NB4 (cell line): Measurements from ENCODE around the gene ASTN1.

Experiments
- DNase-seq: peaks from one replicate; pipeline ENCODE4 v3.0.0; 2010; ENCODE audit warnings: low read depth
- H3K4me3 ChIP-seq: one replicate; pipeline ENCODE4 v1.5.1; 2011; ENCODE audit warnings: mild to moderate bottlenecking, low read depth, low read length, moderate library complexity
- MYC ChIP-seq: IDR thresholded peaks from 2 replicates; pipeline ENCODE4 v1.6.1; 2011; ENCODE audit warnings: low read depth, low read length
- POLR2A ChIP-seq: IDR thresholded peaks from 2 replicates; pipeline ENCODE4 v1.6.1; 2011; ENCODE audit warnings: mild to moderate bottlenecking; ENCODE audit not compliant: insufficient read length; ENCODE audit errors: extremely low read depth
- TF ChIP-seq, protein P1 (sequence below): IDR thresholded peaks from one replicate; pipeline ENCODE4 v1.5.1; 2012; ENCODE audit warnings: low read depth, low read length
- TF ChIP-seq, protein P2 (sequence below): IDR thresholded peaks from 2 replicates; pipeline ENCODE4 v1.6.1; 2011; ENCODE audit warnings: low read depth, low read length

ASTN1 gene

DNA sequence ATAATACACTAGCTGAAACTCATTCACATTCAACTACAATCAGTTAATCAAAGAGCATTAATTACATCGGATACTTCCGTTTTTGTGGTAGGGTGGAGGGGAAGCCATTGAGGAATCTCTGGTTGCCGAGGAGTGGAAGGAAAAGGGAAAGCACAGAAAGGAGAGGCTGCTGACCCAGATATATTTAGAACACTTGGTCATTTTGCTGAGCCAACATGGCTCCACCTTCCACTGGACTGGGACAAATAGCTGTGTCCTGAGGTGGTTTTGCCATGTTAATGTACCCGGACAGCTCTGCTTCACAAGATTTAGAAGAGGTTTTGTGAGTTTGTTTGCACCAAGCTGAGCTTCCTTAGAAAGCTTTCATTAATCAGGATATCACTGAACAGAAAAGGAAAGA is 26.2 kb downstream of the ASTN1 start:
- no peak for DNase-seq
- TF ChIP-seq POLR2A: no peak
- no peak overlapping the region for H3K4me3 ChIP-seq

DNA sequence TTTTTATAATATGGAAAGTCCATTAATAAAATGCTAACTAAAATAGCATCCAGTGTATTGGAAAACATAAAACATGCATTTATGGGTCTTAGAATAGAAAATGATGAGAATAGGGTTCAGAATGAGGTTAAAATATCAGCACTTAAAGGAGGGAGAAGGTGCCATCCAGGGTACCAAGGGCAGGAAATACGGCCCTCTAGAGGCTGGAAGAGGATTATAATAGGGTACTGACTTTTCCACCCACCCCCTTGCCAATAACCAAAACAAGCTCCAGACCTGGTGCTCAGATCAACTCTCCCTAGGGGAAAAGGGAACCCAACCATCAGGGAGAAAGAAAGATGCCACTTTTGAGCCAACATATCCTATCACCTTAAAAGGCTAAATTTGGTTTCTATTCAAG is 26.7 kb downstream of the ASTN1 start:
- DNase-seq: no peak
- TF ChIP-seq, protein P1, sequence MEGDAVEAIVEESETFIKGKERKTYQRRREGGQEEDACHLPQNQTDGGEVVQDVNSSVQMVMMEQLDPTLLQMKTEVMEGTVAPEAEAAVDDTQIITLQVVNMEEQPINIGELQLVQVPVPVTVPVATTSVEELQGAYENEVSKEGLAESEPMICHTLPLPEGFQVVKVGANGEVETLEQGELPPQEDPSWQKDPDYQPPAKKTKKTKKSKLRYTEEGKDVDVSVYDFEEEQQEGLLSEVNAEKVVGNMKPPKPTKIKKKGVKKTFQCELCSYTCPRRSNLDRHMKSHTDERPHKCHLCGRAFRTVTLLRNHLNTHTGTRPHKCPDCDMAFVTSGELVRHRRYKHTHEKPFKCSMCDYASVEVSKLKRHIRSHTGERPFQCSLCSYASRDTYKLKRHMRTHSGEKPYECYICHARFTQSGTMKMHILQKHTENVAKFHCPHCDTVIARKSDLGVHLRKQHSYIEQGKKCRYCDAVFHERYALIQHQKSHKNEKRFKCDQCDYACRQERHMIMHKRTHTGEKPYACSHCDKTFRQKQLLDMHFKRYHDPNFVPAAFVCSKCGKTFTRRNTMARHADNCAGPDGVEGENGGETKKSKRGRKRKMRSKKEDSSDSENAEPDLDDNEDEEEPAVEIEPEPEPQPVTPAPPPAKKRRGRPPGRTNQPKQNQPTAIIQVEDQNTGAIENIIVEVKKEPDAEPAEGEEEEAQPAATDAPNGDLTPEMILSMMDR: no peak
- TF ChIP-seq MYC: no peak
- TF ChIP-seq, protein P2, sequence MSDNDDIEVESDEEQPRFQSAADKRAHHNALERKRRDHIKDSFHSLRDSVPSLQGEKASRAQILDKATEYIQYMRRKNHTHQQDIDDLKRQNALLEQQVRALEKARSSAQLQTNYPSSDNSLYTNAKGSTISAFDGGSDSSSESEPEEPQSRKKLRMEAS: no peak
- no peak for TF ChIP-seq POLR2A
- no peak overlapping the region for H3K4me3 ChIP-seq

DNA sequence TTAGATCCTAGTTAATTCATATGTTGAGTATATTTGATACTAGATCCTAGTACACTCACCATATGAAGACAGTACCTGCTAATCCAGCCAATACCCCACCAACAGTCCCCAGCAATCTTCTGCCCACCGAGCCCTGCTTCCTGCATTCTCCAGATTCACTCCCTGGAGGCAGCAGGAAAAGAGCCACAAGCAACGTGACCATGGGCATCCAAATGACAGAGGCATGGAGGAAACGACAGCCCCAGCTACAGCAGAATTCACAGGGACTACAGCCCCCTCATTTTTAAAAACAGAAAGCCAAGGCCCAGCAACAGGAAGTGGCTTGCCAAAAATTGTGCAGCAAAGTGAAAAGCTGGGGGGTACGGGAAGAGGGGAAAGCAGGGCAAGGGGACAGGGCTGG is 29.3 kb downstream of the ASTN1 start:
- TF ChIP-seq, protein P1: no peak
- TF ChIP-seq, protein P2: no peak
- TF ChIP-seq POLR2A (no peak), MYC (no peak)
- no peak overlapping the region for H3K4me3 ChIP-seq
- DNase-seq: no peak

DNA sequence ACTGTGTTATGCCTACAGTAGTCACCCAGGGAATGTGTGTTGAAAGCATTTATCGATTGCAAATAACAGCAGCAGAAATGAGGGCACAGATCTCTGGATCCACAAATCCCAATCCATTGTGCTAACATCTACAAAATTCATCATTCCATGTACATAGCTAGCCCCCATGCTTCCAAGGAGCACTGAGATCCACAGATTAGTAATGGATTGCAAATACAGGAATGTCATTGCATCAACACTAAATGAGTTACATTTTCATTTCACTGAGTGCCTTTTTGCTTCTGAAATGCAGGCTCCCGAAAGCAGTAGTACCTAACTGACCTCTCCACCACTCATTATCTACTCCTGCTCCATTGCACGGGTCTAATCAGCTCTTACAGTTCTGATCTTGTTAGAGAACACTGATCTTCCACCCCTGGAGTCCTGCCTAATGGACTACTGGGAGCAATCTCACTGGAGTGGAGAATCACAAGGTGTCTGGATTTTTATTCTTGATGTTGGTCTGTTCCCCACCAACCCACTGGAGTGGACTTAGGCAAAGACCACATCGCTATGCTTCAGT is 30.5 kb downstream of the ASTN1 start:
- no peak for DNase-seq
- no peak for TF ChIP-seq POLR2A
- TF ChIP-seq, protein P2: no peak
- no peak for TF ChIP-seq MYC
- TF ChIP-seq, protein P1: no peak
- H3K4me3 ChIP-seq: no peak overlapping the region

DNA sequence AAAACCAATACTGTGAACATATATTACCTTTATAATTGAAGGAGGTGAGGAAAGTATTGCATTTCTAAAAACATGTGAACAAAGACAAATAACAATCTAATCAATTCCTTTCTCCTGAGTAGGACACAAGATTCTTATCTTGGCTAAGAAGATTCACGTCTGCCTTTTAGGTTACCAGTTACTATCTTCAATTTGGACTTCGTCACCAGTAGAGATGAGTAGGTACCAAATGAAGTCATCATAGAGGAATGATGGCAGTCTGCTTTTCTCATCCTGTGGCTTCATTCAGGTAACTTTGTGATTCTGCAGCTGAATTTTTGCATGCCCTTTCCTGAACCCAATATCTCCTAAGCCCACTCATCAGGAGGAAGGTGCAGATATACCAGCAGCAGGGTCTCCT is 32.4 kb downstream of the ASTN1 start:
- no peak overlapping the region for H3K4me3 ChIP-seq
- DNase-seq: no peak
- TF ChIP-seq POLR2A (no peak), MYC (no peak)
- TF ChIP-seq, protein P1: no peak
- TF ChIP-seq, protein P2: no peak

DNA sequence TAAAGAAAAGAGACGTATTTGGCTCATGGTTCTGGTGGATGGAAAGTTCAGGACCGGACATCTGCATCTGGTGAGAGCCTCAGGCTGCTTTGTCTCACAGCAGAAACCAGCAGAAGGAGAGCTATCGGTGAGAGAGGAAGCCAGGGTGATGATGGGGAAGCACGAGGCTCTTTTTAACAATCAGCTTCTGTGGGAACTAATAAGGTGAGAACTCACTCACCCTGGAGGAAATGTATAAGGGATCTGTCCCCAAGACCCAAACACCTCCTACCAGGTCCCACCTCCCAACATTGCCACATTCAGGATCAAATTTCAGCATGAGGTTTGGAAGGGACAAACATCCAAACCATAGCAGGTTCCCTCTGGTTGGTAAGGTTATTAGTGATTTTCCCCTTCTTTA is 32.8 kb downstream of the ASTN1 start:
- no peak for DNase-seq
- TF ChIP-seq, protein P2: no peak
- TF ChIP-seq, protein P1: no peak
- TF ChIP-seq POLR2A: no peak
- TF ChIP-seq MYC: no peak

More for the DNA sequence above, 32.8 kb downstream of the ASTN1 start:
- H3K4me3 ChIP-seq: no peak overlapping the region
